ENCODE results near the gene XPO1. TPM values are rescaled to one million over a fixed set of nuclear protein-coding genes. Genes with fewer than 3 reads are reported as not detected.
"Not testable (repeated sequence)": the region's sequence is repeated elsewhere in the genome, so short reads cannot be mapped to it uniquely, and the experiment has no call there.

XPO1 gene
- total RNA-seq, 2 experiments from 2014 or later, result 208 TPM

DNA sequence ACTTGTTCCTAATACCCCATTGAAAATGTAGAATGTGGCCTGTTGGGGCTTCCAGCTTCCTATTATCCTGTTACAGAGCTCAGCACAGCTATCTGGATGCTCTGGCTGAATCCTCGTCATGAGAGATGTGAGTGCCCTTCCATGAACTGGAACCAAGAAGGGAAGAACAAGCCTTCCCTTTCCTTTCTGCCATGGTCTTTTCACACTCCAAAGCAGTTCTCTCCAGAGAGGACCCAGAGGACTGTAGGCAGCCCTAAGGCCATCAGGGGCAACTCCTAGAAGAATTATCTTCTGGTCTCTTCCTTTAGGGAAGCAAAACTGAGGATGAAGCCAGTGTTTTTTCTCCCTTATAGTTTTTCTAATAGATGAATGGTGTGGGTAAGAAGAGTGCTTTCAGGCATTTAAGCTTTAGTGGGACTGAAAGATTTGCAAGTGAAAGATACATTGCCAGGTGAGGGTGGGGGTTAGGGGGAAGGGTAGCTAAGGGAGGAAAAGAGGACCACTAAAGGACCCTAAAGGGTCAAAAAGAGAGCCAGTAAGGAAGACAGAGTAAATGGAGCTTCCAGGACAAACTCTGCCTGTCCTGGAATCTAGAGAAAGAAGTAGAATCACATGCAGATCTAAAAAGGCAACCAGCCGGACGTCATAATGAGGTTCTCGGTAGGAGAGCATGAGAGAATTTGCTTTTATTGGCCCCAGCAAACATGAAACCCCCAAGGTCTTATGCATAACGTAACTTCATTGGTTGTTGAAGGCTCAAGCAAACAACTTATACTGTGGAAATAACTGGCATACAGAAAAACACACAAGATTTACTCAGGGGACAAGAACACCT is 12.4 kb upstream of the XPO1 start:
- CTCF ChIA-PET, result interaction anchor here (0.6 to 1.4 kb wide), 2 partner anchors 38 to 224 kb away, joined by 3 read pairs; no protein-coding TSS in a partner anchor

DNA sequence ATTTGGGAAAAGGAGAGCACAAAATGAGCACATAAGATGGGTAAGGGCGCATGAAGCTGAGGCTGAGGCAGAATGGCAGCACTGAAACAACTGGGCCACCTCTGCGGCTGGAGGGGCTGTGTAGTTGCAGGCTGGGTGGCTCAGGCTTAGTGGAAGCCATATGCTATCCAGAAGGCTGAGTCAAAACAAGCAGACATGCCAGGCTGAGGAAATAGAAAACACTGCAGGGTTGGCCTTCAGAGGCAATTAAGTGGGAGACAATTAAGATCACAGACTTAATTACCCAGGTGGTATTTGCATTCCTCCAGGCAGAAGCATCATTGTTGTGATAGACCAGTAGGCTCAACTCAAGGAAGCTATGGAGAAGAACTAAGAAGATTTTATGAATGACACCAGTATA is 11.4 kb upstream of the XPO1 start:
- H3K36me3 Mint-ChIP-seq (ENCODE audit: low read depth), result no peaks in the 10 kb centered on the region
- ChIA-PET CTCF (interaction anchor here (1.4 kb wide), 1 partner anchor 37 kb away, joined by 3 read pairs; no protein-coding TSS in a partner anchor), POLR2A (interaction anchor here (0.7 kb wide), 1 partner anchor 353 kb away, joined by 3 read pairs; no protein-coding TSS in a partner anchor)
- H3K4me3 Mint-ChIP-seq, result no peak overlapping the region
- peaks cover 2% of the 10 kb centered on the region for H3K27me3 Mint-ChIP-seq
- H3K9me3 Mint-ChIP-seq, result no peaks in the 10 kb centered on the region
- no peak overlapping the region for H3K27ac Mint-ChIP-seq
- H3K4me1 Mint-ChIP-seq, result no peaks in the 10 kb centered on the region
- DNase-seq, result no peak

More for the DNA sequence above, 12.4 kb upstream of the XPO1 start:
- no peak for DNase-seq
- Mint-ChIP-seq H3K9me3 (no peaks in the 10 kb centered on the region), H3K27ac (no peak overlapping the region), H3K36me3 (ENCODE audit: low read depth) (no peaks in the 10 kb centered on the region), H3K27me3 (peaks cover 2% of the 10 kb centered on the region), H3K4me1 (no peaks in the 10 kb centered on the region), H3K4me3 (no peak overlapping the region)
- POLR2A ChIA-PET, result no interaction called here

- ChIA-PET POLR2A (no interaction called here), CTCF (interaction anchor here (1.1 kb wide), 1 partner anchor 25 kb away, joined by 3 read pairs; no protein-coding TSS in a partner anchor)
- H3K4me1 Mint-ChIP-seq, result peaks cover 7% of the 10 kb centered on the region
- no peak overlapping the region for H3K4me3 Mint-ChIP-seq
- H3K9me3 Mint-ChIP-seq, result no peaks in the 10 kb centered on the region
- H3K27me3 Mint-ChIP-seq, result peaks cover 2% of the 10 kb centered on the region
- peaks cover 2% of the 10 kb centered on the region for H3K36me3 Mint-ChIP-seq (ENCODE audit: low read depth)
- H3K27ac Mint-ChIP-seq, result no peak overlapping the region
- DNase-seq, result no peak
Observed at GRCh38 chr2:61543062-61543461, 4.9 kb upstream of the XPO1 start.

DNA sequence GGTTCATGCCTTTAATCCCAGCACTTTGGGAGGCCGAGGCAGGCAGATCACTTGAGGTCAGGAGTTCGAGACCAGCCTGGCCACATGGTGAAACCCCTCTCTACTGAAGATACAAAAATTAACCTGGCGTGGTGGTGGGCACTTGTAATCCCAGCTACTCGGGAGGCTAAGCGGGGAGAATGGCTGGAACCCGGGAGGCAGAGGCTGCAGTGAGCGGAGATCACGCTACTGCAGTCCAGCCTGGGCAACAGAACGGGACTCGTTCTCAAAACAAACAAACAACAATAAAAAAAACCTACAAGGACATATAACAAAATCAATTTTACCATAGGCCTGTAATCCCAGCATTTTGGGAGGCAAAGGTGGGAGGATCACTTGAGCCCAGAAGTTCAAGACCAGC is 2.0 kb upstream of the XPO1 start:
- peaks cover 20% of the 10 kb centered on the region for H3K36me3 Mint-ChIP-seq (ENCODE audit: low read depth)
- H3K27me3 Mint-ChIP-seq, H3K27ac Mint-ChIP-seq, DNase-seq, POLR2A ChIA-PET, H3K4me3 Mint-ChIP-seq, H3K9me3 Mint-ChIP-seq: not testable (repeated sequence)
- peaks cover 14% of the 10 kb centered on the region for H3K4me1 Mint-ChIP-seq
- CTCF ChIA-PET, result interaction anchor here (0.6 kb wide), 1 partner anchor 389 kb away, joined by 4 read pairs; no protein-coding TSS in a partner anchor

GRCh38 chr2:61538920-61539520 is 864 bp upstream of the XPO1 start:
- Mint-ChIP-seq H3K27ac (peak overlapping the region; percentile 100), H3K4me3 (peak overlapping the region; percentile 85), H3K4me1 (peaks cover 24% of the 10 kb centered on the region), H3K36me3 (ENCODE audit: low read depth) (peaks cover 24% of the 10 kb centered on the region), H3K9me3 (no peaks in the 10 kb centered on the region), H3K27me3 (peaks cover 2% of the 10 kb centered on the region)
- ChIA-PET CTCF (interaction anchor here (1.1 kb wide), 2 partner anchors 113 to 127 kb away, joined by 3 read pairs; no protein-coding TSS in a partner anchor), POLR2A (interaction anchor here (0.6 to 1.3 kb wide), 4 partner anchors 12 to 225 kb away, joined by 3 to 9 read pairs (median 4); no protein-coding TSS in a partner anchor)
- DNase-seq, result peak; percentile 60

- CTCF ChIA-PET, result interaction anchor here (1.1 kb wide), 2 partner anchors 111 to 161 kb away, joined by 3 read pairs; no protein-coding TSS in a partner anchor
- H3K27me3 Mint-ChIP-seq, result no peaks in the 10 kb centered on the region
- H3K4me3 Mint-ChIP-seq, result peak overlapping the region; percentile 85
- H3K9me3 Mint-ChIP-seq, result no peaks in the 10 kb centered on the region
- POLR2A ChIA-PET, result interaction anchor here (0.5 to 1.3 kb wide), 5 partner anchors 109 to 354 kb away, joined by 3 to 4 read pairs (median 3); no protein-coding TSS in a partner anchor
- peak overlapping the region; percentile 100 for H3K27ac Mint-ChIP-seq
- H3K4me1 Mint-ChIP-seq, result peaks cover 31% of the 10 kb centered on the region
- DNase-seq, result no peak
- H3K36me3 Mint-ChIP-seq (ENCODE audit: low read depth), result peaks cover 24% of the 10 kb centered on the region
Observed at GRCh38 chr2:61537950-61538199, 281 bp downstream of the XPO1 start.

- peak; percentile 37 for DNase-seq
- H3K27ac Mint-ChIP-seq, result peak overlapping the region; percentile 100
- ChIA-PET CTCF (interaction anchor here (1.1 kb wide), 1 partner anchor 162 kb away, joined by 3 read pairs; no protein-coding TSS in a partner anchor), POLR2A (interaction anchor here (0.5 to 1.3 kb wide), 4 partner anchors 96 to 133 kb away, joined by 3 to 4 read pairs (median 3); no protein-coding TSS in a partner anchor)
- no peaks in the 10 kb centered on the region for H3K9me3 Mint-ChIP-seq
- no peaks in the 10 kb centered on the region for H3K27me3 Mint-ChIP-seq
- peaks cover 32% of the 10 kb centered on the region for H3K4me1 Mint-ChIP-seq
- peaks cover 24% of the 10 kb centered on the region for H3K36me3 Mint-ChIP-seq (ENCODE audit: low read depth)
- peak overlapping the region; percentile 85 for H3K4me3 Mint-ChIP-seq
Observed at GRCh38 chr2:61537277-61537949, 743 bp downstream of the XPO1 start.

- peaks cover 34% of the 10 kb centered on the region for H3K4me1 Mint-ChIP-seq
- no peaks in the 10 kb centered on the region for H3K9me3 Mint-ChIP-seq
- POLR2A ChIA-PET, result interaction anchor here (0.6 kb wide), 1 partner anchor 97 kb away, joined by 4 read pairs; no protein-coding TSS in a partner anchor
- H3K4me3 Mint-ChIP-seq, result peak overlapping the region; percentile 85
- H3K36me3 Mint-ChIP-seq (ENCODE audit: low read depth), result peaks cover 26% of the 10 kb centered on the region
- peak; percentile 94 for DNase-seq
- peak overlapping the region; percentile 94 for H3K27ac Mint-ChIP-seq
- H3K27me3 Mint-ChIP-seq, result no peaks in the 10 kb centered on the region
- CTCF ChIA-PET, result no interaction called here
Observed at GRCh38 chr2:61536572-61537276, 1.4 kb downstream of the XPO1 start.

- Mint-ChIP-seq H3K27ac (peak overlapping the region; percentile 94), H3K4me1 (peaks cover 37% of the 10 kb centered on the region), H3K27me3 (no peaks in the 10 kb centered on the region), H3K4me3 (peak overlapping the region; percentile 85), H3K9me3 (no peaks in the 10 kb centered on the region), H3K36me3 (ENCODE audit: low read depth) (peaks cover 29% of the 10 kb centered on the region)
- ChIA-PET CTCF (interaction anchor here (1.5 kb wide), 1 partner anchor 21 kb away, joined by 4 read pairs; no protein-coding TSS in a partner anchor), POLR2A (no interaction called here)
- peak; percentile 22 for DNase-seq
Observed at GRCh38 chr2:61536180-61536571, 2.0 kb downstream of the XPO1 start.

GRCh38 chr2:61535449-61535848 is 2.7 kb downstream of the XPO1 start:
- ChIA-PET POLR2A (no interaction called here), CTCF (interaction anchor here (1.1 to 1.5 kb wide), 3 partner anchors 11 to 61 kb away, joined by 3 to 6 read pairs (median 4); no protein-coding TSS in a partner anchor)
- H3K27ac Mint-ChIP-seq, result peak overlapping the region; percentile 94
- H3K9me3 Mint-ChIP-seq, result no peaks in the 10 kb centered on the region
- H3K27me3 Mint-ChIP-seq, result no peaks in the 10 kb centered on the region
- no peak for DNase-seq
- peak overlapping the region; percentile 85 for H3K4me3 Mint-ChIP-seq
- peaks cover 31% of the 10 kb centered on the region for H3K36me3 Mint-ChIP-seq (ENCODE audit: low read depth)
- H3K4me1 Mint-ChIP-seq, result peaks cover 44% of the 10 kb centered on the region

DNA sequence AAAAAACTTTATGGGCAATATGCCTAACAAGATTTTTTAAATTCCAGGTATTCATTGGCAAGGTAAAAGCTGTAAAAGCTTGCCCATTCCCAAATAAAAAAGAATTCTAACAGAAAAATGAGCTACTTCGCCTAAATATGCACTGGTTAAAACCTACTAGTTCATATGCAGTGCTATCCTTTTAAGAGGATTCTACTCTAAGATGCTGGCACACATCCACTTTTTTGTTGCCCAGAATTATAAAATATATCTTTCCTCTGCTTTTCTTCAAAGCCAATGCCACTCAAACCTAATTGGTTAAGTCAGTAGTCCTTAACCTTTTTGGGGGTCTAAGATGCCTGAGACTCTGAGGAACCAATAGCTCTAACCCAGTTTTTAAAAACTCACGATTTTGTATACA is 3.2 kb downstream of the XPO1 start:
- peaks cover 49% of the 10 kb centered on the region for H3K4me1 Mint-ChIP-seq
- no peak for DNase-seq
- H3K9me3 Mint-ChIP-seq, result no peaks in the 10 kb centered on the region
- H3K36me3 Mint-ChIP-seq (ENCODE audit: low read depth), result peaks cover 35% of the 10 kb centered on the region
- ChIA-PET POLR2A (no interaction called here), CTCF (interaction anchor here (1.1 to 1.5 kb wide), 3 partner anchors 11 to 61 kb away, joined by 3 to 6 read pairs (median 4); no protein-coding TSS in a partner anchor)
- peak overlapping the region; percentile 85 for H3K4me3 Mint-ChIP-seq
- no peaks in the 10 kb centered on the region for H3K27me3 Mint-ChIP-seq
- H3K27ac Mint-ChIP-seq, result peak overlapping the region; percentile 94

DNA sequence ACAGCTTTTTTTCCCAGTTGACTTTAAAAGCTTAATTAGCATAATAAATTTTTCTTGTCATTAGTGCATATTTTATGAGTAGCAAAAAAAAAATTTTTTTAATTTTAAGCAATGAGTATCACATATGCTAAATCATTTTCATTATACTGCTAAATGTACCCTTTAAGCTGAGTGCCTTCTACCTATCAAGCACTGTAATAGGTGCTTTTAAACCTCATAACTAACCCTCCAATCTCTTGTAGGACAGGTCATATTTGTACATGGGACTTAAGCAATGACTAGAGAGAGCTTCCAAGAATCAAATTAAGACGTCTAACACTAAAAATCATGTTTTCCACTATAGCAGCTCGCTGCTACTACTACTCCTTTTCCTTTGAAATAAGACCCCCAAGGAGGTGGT is 7.4 kb downstream of the XPO1 start:
- H3K27me3 Mint-ChIP-seq, result no peaks in the 10 kb centered on the region
- peaks cover 43% of the 10 kb centered on the region for H3K36me3 Mint-ChIP-seq (ENCODE audit: low read depth)
- POLR2A ChIA-PET, result interaction anchor here (0.9 kb wide), 2 partner anchors 11 to 35 kb away, joined by 3 to 5 read pairs; no protein-coding TSS in a partner anchor
- no peaks in the 10 kb centered on the region for H3K9me3 Mint-ChIP-seq
- H3K4me1 Mint-ChIP-seq, result peaks cover 57% of the 10 kb centered on the region
- CTCF ChIA-PET, result interaction anchor here (1.2 to 1.7 kb wide), 2 partner anchors 9 to 35 kb away, joined by 3 to 5 read pairs; no protein-coding TSS in a partner anchor
- no peak overlapping the region for H3K27ac Mint-ChIP-seq
- no peak for DNase-seq
- H3K4me3 Mint-ChIP-seq, result no peak overlapping the region

Measured in activated CD4-positive, alpha-beta T cell treated with anti-CD3 and anti-CD28 coated beads, Interleukin-2, amount 10 ng/mL, durations not matched to agents 7 days and 5 days (primary cell).